Neural progenitor cell (in vitro differentiated cells): ENCODE data around the gene ADGRV1. TPM values are rescaled to one million over a fixed set of nuclear protein-coding genes. Genes with fewer than 3 reads are reported as not detected.

Experiments
- DNase-seq: peaks from one replicate; pipeline ENCODE4 v3.0.0-alpha.2; 2016; ENCODE audit warnings: low spot score
- H2AFZ ChIP-seq: fragments of 200-600 bp; sonication (generic); replicated peaks from 2 replicates; pipeline ENCODE4 v1.6.1; 2016; ENCODE audit warnings: antibody characterized with exemption
- H3F3A ChIP-seq: fragments of 200-600 bp; sonication (generic); 2 replicates; pipeline ENCODE4 v1.6.1; 2016; ENCODE audit warnings: antibody characterized with exemption, low read depth
- H3K27ac ChIP-seq: fragments of 200-600 bp; sonication (generic); 2 replicates; pipeline ENCODE4 v1.5.1; 2016; ENCODE audit warnings: mild to moderate bottlenecking
- H3K27me3 ChIP-seq: fragments of 200-600 bp; sonication (generic); 2 replicates; pipeline ENCODE4 v1.6.1; 2016; ENCODE audit warnings: mild to moderate bottlenecking, moderate library complexity
- H3K36me3 ChIP-seq: fragments of 200-600 bp; sonication (generic); 2 replicates; pipeline ENCODE4 v1.5.1; 2016
- H3K4me1 ChIP-seq: fragments of 200-600 bp; sonication (generic); 2 replicates; pipeline ENCODE4 v1.6.1; 2016; ENCODE audit warnings: mixed run types
- H3K4me2 ChIP-seq: fragments of 200-600 bp; sonication (generic); 2 replicates; pipeline ENCODE4 v1.6.1; 2016
- H3K4me3 ChIP-seq: fragments of 200-600 bp; sonication (generic); 2 replicates; pipeline ENCODE4 v1.5.1; 2016
- H3K79me2 ChIP-seq: fragments of 200-600 bp; sonication (generic); 2 replicates; pipeline ENCODE4 v1.6.1; 2016; ENCODE audit warnings: low read depth
- H3K9ac ChIP-seq: fragments of 200-600 bp; sonication (generic); 2 replicates; pipeline ENCODE4 v1.6.1; 2016
- H3K9me3 ChIP-seq: fragments of 200-600 bp; sonication (generic); 2 replicates; pipeline ENCODE4 v1.5.1; 2016; ENCODE audit warnings: low read depth
- H4K20me1 ChIP-seq: fragments of 200-600 bp; sonication (generic); 2 replicates; pipeline ENCODE4 v1.6.1; 2016; ENCODE audit warnings: low read depth
- H3K27ac Mint-ChIP-seq: 3 replicates; pipeline ENCODE4 v1.8.0; 2021; ENCODE audit warnings: mixed read lengths
- H3K27me3 Mint-ChIP-seq: 2 replicates; pipeline ENCODE4 v1.8.0; 2022; ENCODE audit warnings: low read depth, mild to moderate bottlenecking, inconsistent platforms, moderate library complexity, mixed read lengths; ENCODE audit not compliant: insufficient read depth
- H3K36me3 Mint-ChIP-seq: 3 replicates; pipeline ENCODE4 v1.8.0; 2021; ENCODE audit warnings: mixed read lengths
- H3K4me1 Mint-ChIP-seq: 3 replicates; pipeline ENCODE4 v1.8.0; 2021; ENCODE audit warnings: mixed read lengths
- H3K4me3 Mint-ChIP-seq: 3 replicates; pipeline ENCODE4 v1.8.0; 2021; ENCODE audit warnings: mild to moderate bottlenecking, moderate library complexity, mixed read lengths
- H3K9me3 Mint-ChIP-seq: 3 replicates; pipeline ENCODE4 v1.8.0; 2020; ENCODE audit warnings: mixed read lengths
- CTCF ChIP-seq: fragments of 200-600 bp; sonication (generic); IDR thresholded peaks from 2 replicates; pipeline ENCODE4 v1.5.1; 2017; ENCODE audit warnings: antibody characterized with exemption, mild to moderate bottlenecking
- EZH2 ChIP-seq: fragments of 200-600 bp; sonication (generic); IDR thresholded peaks from 2 replicates; pipeline ENCODE4 v1.6.1; 2017; ENCODE audit warnings: antibody characterized with exemption, mild to moderate bottlenecking, moderate library complexity
- EZH2phosphoT487 ChIP-seq: fragments of 200-600 bp; sonication (generic); IDR thresholded peaks from 2 replicates; pipeline ENCODE4 v1.6.1; 2017; ENCODE audit warnings: antibody characterized with exemption
- total RNA-seq: library from RNA; depleted of rRNA; stranded (reverse); fragments of >200 nt; gene quantifications from 2 replicates; pipeline ENCODE4 v1.2.3, GENCODE V29; 2015; ENCODE audit warnings: low replicate concordance

Gene ADGRV1
- total RNA-seq, 1 donor from 2014 or later: 151 TPM

- Mint-ChIP-seq H3K36me3 (peaks cover 11% of the 10 kb centered on the region), H3K27me3 (no peaks in the 10 kb centered on the region), H3K4me3 (no peak overlapping the region), H3K9me3 (peaks cover 10% of the 10 kb centered on the region), H3K4me1 (peaks cover 27% of the 10 kb centered on the region), H3K27ac (no peak overlapping the region)
- H3F3A ChIP-seq: peaks cover 14% of the 10 kb centered on the region
- H3K36me3 ChIP-seq: no peaks in the 10 kb centered on the region
- H3K9me3 ChIP-seq: no peaks in the 10 kb centered on the region
- no peak for DNase-seq
- peaks cover 7% of the 10 kb centered on the region for H4K20me1 ChIP-seq
- no peaks in the 10 kb centered on the region for H3K27me3 ChIP-seq
- H3K79me2 ChIP-seq: no peaks in the 10 kb centered on the region
- H2AFZ ChIP-seq: no peak overlapping the region
- no peak for TF ChIP-seq EZH2
- H3K27ac ChIP-seq: no peak overlapping the region
- H3K9ac ChIP-seq: no peak overlapping the region
- H3K4me3 ChIP-seq: no peak overlapping the region
- H3K4me1 ChIP-seq: peaks cover 27% of the 10 kb centered on the region
- H3K4me2 ChIP-seq: no peak overlapping the region
Measured at GRCh38 chr5:91143840-91144239, 585.2 kb downstream of the ADGRV1 start.

- peaks cover 14% of the 10 kb centered on the region for H3F3A ChIP-seq
- H3K9me3 Mint-ChIP-seq: peaks cover 13% of the 10 kb centered on the region
- no peak overlapping the region for H3K9ac ChIP-seq
- H3K27me3 ChIP-seq: no peaks in the 10 kb centered on the region
- H3K4me3 ChIP-seq: no peak overlapping the region
- no peak overlapping the region for H3K4me2 ChIP-seq
- no peak overlapping the region for H3K27ac Mint-ChIP-seq
- no peak overlapping the region for H3K27ac ChIP-seq
- peaks cover 7% of the 10 kb centered on the region for H4K20me1 ChIP-seq
- H3K36me3 ChIP-seq: no peaks in the 10 kb centered on the region
- DNase-seq: no peak
- peaks cover 27% of the 10 kb centered on the region for H3K4me1 Mint-ChIP-seq
- H3K36me3 Mint-ChIP-seq: peaks cover 16% of the 10 kb centered on the region
- TF ChIP-seq EZH2phosphoT487: no peak
- TF ChIP-seq CTCF: no peak
- H3K9me3 ChIP-seq: no peaks in the 10 kb centered on the region
- no peak overlapping the region for H3K4me3 Mint-ChIP-seq
- H3K27me3 Mint-ChIP-seq: no peaks in the 10 kb centered on the region
- H3K79me2 ChIP-seq: no peaks in the 10 kb centered on the region
- H2AFZ ChIP-seq: no peak overlapping the region
- H3K4me1 ChIP-seq: peaks cover 22% of the 10 kb centered on the region
Measured at GRCh38 chr5:91144491-91145332, 586.1 kb downstream of the ADGRV1 start.

- Mint-ChIP-seq H3K36me3 (peaks cover 18% of the 10 kb centered on the region), H3K9me3 (peaks cover 13% of the 10 kb centered on the region), H3K4me3 (no peak overlapping the region), H3K4me1 (peaks cover 24% of the 10 kb centered on the region), H3K27me3 (peaks cover 2% of the 10 kb centered on the region), H3K27ac (no peak overlapping the region)
- no peak overlapping the region for H3K27ac ChIP-seq
- TF ChIP-seq EZH2phosphoT487 (no peak), EZH2 (no peak), CTCF (no peak)
- H3K27me3 ChIP-seq: no peaks in the 10 kb centered on the region
- no peak overlapping the region for H2AFZ ChIP-seq
- H3K4me1 ChIP-seq: peaks cover 17% of the 10 kb centered on the region
- no peak overlapping the region for H3K4me3 ChIP-seq
- no peak overlapping the region for H3K4me2 ChIP-seq
- no peak for DNase-seq
- no peaks in the 10 kb centered on the region for H3K9me3 ChIP-seq
- H3F3A ChIP-seq: peaks cover 12% of the 10 kb centered on the region
- no peaks in the 10 kb centered on the region for H3K79me2 ChIP-seq
- no peak overlapping the region for H3K9ac ChIP-seq
- H4K20me1 ChIP-seq: peaks cover 7% of the 10 kb centered on the region
- no peaks in the 10 kb centered on the region for H3K36me3 ChIP-seq
Measured at GRCh38 chr5:91145333-91145620, 586.7 kb downstream of the ADGRV1 start.

GRCh38 chr5:91146230-91146629 lies 587.6 kb downstream of the ADGRV1 start:
- no peak overlapping the region for H3K4me2 ChIP-seq
- Mint-ChIP-seq H3K4me1 (peaks cover 26% of the 10 kb centered on the region), H3K4me3 (no peak overlapping the region), H3K27ac (no peak overlapping the region), H3K27me3 (peaks cover 2% of the 10 kb centered on the region), H3K9me3 (peaks cover 13% of the 10 kb centered on the region), H3K36me3 (peaks cover 19% of the 10 kb centered on the region)
- no peaks in the 10 kb centered on the region for H3K36me3 ChIP-seq
- no peak overlapping the region for H2AFZ ChIP-seq
- H3K4me1 ChIP-seq: peaks cover 7% of the 10 kb centered on the region
- no peak overlapping the region for H3K9ac ChIP-seq
- H3K27ac ChIP-seq: no peak overlapping the region
- no peak overlapping the region for H3K4me3 ChIP-seq
- DNase-seq: no peak
- H3K79me2 ChIP-seq: no peaks in the 10 kb centered on the region
- no peaks in the 10 kb centered on the region for H3K27me3 ChIP-seq
- H3F3A ChIP-seq: peaks cover 4% of the 10 kb centered on the region
- peaks cover 3% of the 10 kb centered on the region for H4K20me1 ChIP-seq
- no peaks in the 10 kb centered on the region for H3K9me3 ChIP-seq
- no peak for TF ChIP-seq EZH2phosphoT487
- no peak for TF ChIP-seq CTCF
- no peak for TF ChIP-seq EZH2
